Stomach (tissue), 9 donors: ENCODE measurements around the gene STRADB. TPM values are rescaled to one million over a fixed set of nuclear protein-coding genes. Genes with fewer than 3 reads are reported as not detected.

Experiments used
- DNase-seq, 2 donors: peaks; one replicate each; pipeline versions ENCODE4 v3.0.0 to v3.0.0-alpha.2; 2013 to 2019
- H3K27ac ChIP-seq, 5 donors: fragments of 200-600 bp in 4 of 5; sonication (generic) in 4 of 5; one replicate each; pipeline ENCODE4 v1.5.1; 2013 to 2019; ENCODE audit warnings: mild to moderate bottlenecking in 1 of 5, moderate library complexity in 1 of 5
- H3K27me3 ChIP-seq, 3 donors: fragments of 200-600 bp; sonication (generic); one replicate each; pipeline ENCODE4 v1.5.1; 2017 to 2019; ENCODE audit warnings: mixed run types in 1 of 3
- H3K36me3 ChIP-seq, 4 donors: fragments of 200-600 bp; sonication (generic); 1 replicate in 3 of 4; 2 replicates in 1 of 4; pipeline ENCODE4 v1.5.1; 2016 to 2019
- H3K4me1 ChIP-seq, 4 donors: fragments of 200-600 bp; sonication (generic); one replicate each; pipeline ENCODE4 v1.5.1; 2016 to 2019
- H3K4me3 ChIP-seq, 4 donors: fragments of 200-600 bp; sonication (generic) in 3 of 4; one replicate each; pipeline ENCODE4 v1.5.1; 2016 to 2019; ENCODE audit warnings: mild to moderate bottlenecking in 1 of 4
- H3K9me3 ChIP-seq, 4 donors: fragments of 200-600 bp; sonication (generic); one replicate each; pipeline ENCODE4 v1.5.1; 2016 to 2019
- EP300 ChIP-seq: sonication (generic); formaldehyde crosslinking; IDR thresholded peaks from one replicate; pipeline ENCODE4 v1.6.1; 2017; ENCODE audit warnings: antibody characterized with exemption
- POLR2A ChIP-seq, 4 donors: fragments of 450-650 bp; IDR thresholded peaks; one replicate each; pipeline ENCODE4 v1.6.1; 2016; ENCODE audit warnings: antibody characterized with exemption in 4 of 4, control low read depth in 2 of 4, mild to moderate bottlenecking in 1 of 4, moderate library complexity in 1 of 4
- POLR2AphosphoS5 ChIP-seq, 3 donors: sonication (generic); formaldehyde crosslinking; IDR thresholded peaks; one replicate each; pipeline ENCODE4 v1.6.1; 2016; ENCODE audit warnings: antibody characterized with exemption in 3 of 3
- WGBS, 5 donors: extraction: QIAGEN DNeasy Blood & Tissue Kit in 3 of 5; methylation state at CpG; one replicate each; pipeline versions ENCODE4 v1.1.5 to v1.1.7; 2013 to 2018; 5-methylcytosine and 5-hydroxymethylcytosine counted together
- intact Hi-C: fragments of 100-400 bp; cut with DNase I; formaldehyde crosslinking; loops from one replicate; pipeline ENCODE4 v1.15.1; 2023; ENCODE audit warnings: low total_unique reads
- polyA plus RNA-seq, 3 donors: library from polyadenylated mRNA; stranded (reverse); fragments of 200-250 nt; gene quantifications; one replicate each; pipeline ENCODE4 v1.2.3, GENCODE V29; 2013
- small RNA-seq, 4 donors: library from RNA; depleted of rRNA; stranded (forward); fragments of <200 nt; gene quantifications; one replicate each; pipeline ENCODE3, GENCODE V24; 2016
- total RNA-seq, 5 donors: library from RNA; depleted of rRNA; stranded (reverse); fragments of >200 nt; gene quantifications; one replicate each; pipeline versions ENCODE4 v1.1.0 to v1.2.3, GENCODE V29; 2014 to 2016
- TF ChIP-seq, protein P1 (sequence below), 7 experiments: fragments of 450-650 bp in 4 of 7; fragments of 200-600 bp in 3 of 7; sonication (generic) in 3 of 7; IDR thresholded peaks; one replicate each; pipeline ENCODE4 v1.5.1; 2016 to 2019; ENCODE audit warnings: antibody characterized with exemption in 7 of 7, control low read depth in 2 of 7, mild to moderate bottlenecking in 1 of 7
- donor health status: healthy with polysubstance abuse.
- donor health status: Bipolar disorder and iron deficiency.
- donor health status: healthy.

STRADB gene
- total and polyA plus RNA-seq, 8 donors, result 7.9 to 93.4 (median 22.9) TPM

DNA sequence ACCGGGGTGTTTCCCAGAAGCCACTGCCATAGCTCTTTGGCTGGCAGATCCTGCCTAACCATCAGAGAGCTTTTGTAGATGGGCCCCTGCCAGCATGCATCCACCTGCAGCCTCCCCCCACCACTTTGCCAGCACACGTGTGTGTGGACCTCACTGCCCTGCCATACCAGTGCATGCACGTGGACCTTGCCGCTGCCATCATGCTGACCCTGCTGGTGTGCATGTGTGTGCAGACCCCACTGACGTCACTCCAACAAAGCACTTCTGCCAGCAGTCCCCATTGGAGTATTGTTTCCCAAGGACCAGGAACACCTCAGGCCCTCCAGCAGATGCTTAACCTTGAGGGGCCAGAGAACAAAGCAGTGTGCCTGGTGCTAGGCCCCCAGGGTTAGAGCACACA is 71.4 kb downstream of the STRADB start:
- intact Hi-C loops, result no loop called here
- Histone ChIP-seq H3K36me3 (no peaks in the 10 kb centered on the region), H3K27me3 (no peaks in the 10 kb centered on the region), H3K4me3 (no peak overlapping the region), H3K4me1 (no peaks in the 10 kb centered on the region), H3K9me3 (peaks cover 0 to 42% (median 18%) of the 10 kb centered on the region in 4 donors), H3K27ac (no peak overlapping the region)
- WGBS, 5 donors, result 90 to 95% (median 94%) methylated on average over 5 of the region's 5 CpGs
- TF ChIP-seq, protein P1, sequence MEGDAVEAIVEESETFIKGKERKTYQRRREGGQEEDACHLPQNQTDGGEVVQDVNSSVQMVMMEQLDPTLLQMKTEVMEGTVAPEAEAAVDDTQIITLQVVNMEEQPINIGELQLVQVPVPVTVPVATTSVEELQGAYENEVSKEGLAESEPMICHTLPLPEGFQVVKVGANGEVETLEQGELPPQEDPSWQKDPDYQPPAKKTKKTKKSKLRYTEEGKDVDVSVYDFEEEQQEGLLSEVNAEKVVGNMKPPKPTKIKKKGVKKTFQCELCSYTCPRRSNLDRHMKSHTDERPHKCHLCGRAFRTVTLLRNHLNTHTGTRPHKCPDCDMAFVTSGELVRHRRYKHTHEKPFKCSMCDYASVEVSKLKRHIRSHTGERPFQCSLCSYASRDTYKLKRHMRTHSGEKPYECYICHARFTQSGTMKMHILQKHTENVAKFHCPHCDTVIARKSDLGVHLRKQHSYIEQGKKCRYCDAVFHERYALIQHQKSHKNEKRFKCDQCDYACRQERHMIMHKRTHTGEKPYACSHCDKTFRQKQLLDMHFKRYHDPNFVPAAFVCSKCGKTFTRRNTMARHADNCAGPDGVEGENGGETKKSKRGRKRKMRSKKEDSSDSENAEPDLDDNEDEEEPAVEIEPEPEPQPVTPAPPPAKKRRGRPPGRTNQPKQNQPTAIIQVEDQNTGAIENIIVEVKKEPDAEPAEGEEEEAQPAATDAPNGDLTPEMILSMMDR (IDR thresholded peaks at IDR 0.05), result no peak
- no peak for TF ChIP-seq EP300
- no peak for TF ChIP-seq POLR2A (IDR thresholded peaks at IDR 0.05)
- no peak for TF ChIP-seq POLR2AphosphoS5 (IDR thresholded peaks at IDR 0.05)
- no peak for DNase-seq

DNA sequence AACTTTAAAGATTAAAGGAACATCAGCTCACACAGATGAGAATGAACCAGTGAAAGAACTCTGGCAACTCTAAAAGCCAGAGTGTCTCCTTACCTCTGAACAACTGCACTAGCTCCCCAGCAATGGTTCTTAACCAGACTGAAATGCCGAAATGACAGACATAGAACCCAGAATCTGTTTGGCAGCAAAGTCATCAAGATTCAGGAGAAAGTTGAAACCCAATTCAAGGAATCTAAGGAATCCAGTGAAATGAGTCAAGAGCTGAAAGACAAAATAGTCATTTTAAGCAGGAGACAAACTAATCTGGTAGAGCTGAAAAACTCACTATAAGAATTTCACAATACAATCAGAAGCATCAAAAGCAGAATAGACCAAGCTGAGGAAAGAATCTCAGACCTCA is 72.0 kb downstream of the STRADB start:
- Histone ChIP-seq H3K27ac (no peak overlapping the region), H3K4me3 (no peak overlapping the region), H3K4me1 (no peaks in the 10 kb centered on the region), H3K36me3 (no peaks in the 10 kb centered on the region), H3K9me3 (peaks cover 0 to 42% (median 18%) of the 10 kb centered on the region in 4 donors), H3K27me3 (no peaks in the 10 kb centered on the region)
- TF ChIP-seq EP300 (no peak), POLR2AphosphoS5 (IDR thresholded peaks at IDR 0.05) (no peak), POLR2A (IDR thresholded peaks at IDR 0.05) (no peak)
- TF ChIP-seq, protein P1 (IDR thresholded peaks at IDR 0.05), result no peak
- no peak for DNase-seq
- WGBS, 5 donors, result 0 to 69% (median 0%) methylated on average over 1 of the region's 1 CpG
- intact Hi-C loops, result no loop called here

Small RNA genes within 50 kb of the gene (small RNA-seq; reads per million reads assigned to genes)
- 0 reads per million in 4 donors for gene RF00019

Other genes with a start within 250 kb of the STRADB start
- 10 to 100 TPM in 4 of 5 donors, 1 to 10 TPM in 1; 6.4 to 32.3 (median 17.0) TPM for gene CASP8, start 191.2 kb upstream of the STRADB start, total RNA-seq
- 10 to 100 TPM in 1 of 3 donors, 1 to 10 TPM in 2; 8.0 to 11.3 (median 8.6) TPM for gene CASP8, start 191.2 kb upstream of the STRADB start, polyA plus RNA-seq
- 10 to 100 TPM in 1 of 5 donors, 1 to 10 TPM in 2, not detected in 2; 1.8 to 21.6 (median 4.9) TPM for gene FLACC1, start 94.4 kb upstream of the STRADB start, total RNA-seq
- gene FLACC1, start 94.4 kb upstream of the STRADB start, polyA plus RNA-seq, result under 1 TPM in 2 of 3 donors, not detected in 1; 0.13 to 0.46 TPM
- 10 to 100 TPM; 16.9 to 43.1 (median 22.3) TPM for gene TRAK2, start 282 bp upstream of the STRADB start, total RNA-seq
- gene TRAK2, start 282 bp upstream of the STRADB start, polyA plus RNA-seq, result 10 to 100 TPM in 2 of 3 donors, 1 to 10 TPM in 1; 8.2 to 46.8 (median 32.1) TPM
- gene TMEM237, start 191.8 kb downstream of the STRADB start, total RNA-seq, result 10 to 100 TPM in 4 of 5 donors, under 1 TPM in 1; 0.87 to 41.5 (median 17.5) TPM
- 10 to 100 TPM in 1 of 3 donors, 1 to 10 TPM in 2; 4.3 to 12.3 (median 5.2) TPM for gene TMEM237, start 191.8 kb downstream of the STRADB start, polyA plus RNA-seq
- gene MPP4, start 246.9 kb downstream of the STRADB start, total RNA-seq, result under 1 TPM in 1 of 5 donors, not detected in 4; 0.73 TPM
- gene MPP4, start 246.9 kb downstream of the STRADB start, polyA plus RNA-seq, result under 1 TPM in 1 of 3 donors, not detected in 2; 0.46 TPM